ENCODE measurements around the gene ARHGDIA.

The ARHGDIA gene

GRCh38 chr17:81845361-81845760, 25.8 kb downstream of the ARHGDIA start:
- in situ Hi-C loops (cut with MboI; ENCODE audit: low pct_unique_long_range_greater_than_20kb, low sequenced_read_pairs, unreplicated experiment): no loop called here
- DNase-seq (ENCODE audit: low spot score): no peak
- TF ChIP-seq CTCF (IDR thresholded peaks at IDR 0.05; ENCODE audit: extremely low read depth, insufficient read depth, missing control alignments): no peak

GRCh38 chr17:81844887-81845286, 26.2 kb downstream of the ARHGDIA start:
- in situ Hi-C loops (cut with MboI; ENCODE audit: low pct_unique_long_range_greater_than_20kb, low sequenced_read_pairs, unreplicated experiment): no loop called here
- DNase-seq (ENCODE audit: low spot score): no peak
- TF ChIP-seq CTCF (IDR thresholded peaks at IDR 0.05; ENCODE audit: extremely low read depth, insufficient read depth, missing control alignments): no peak

- no peak for DNase-seq (ENCODE audit: low spot score)
- TF ChIP-seq CTCF (IDR thresholded peaks at IDR 0.05; ENCODE audit: extremely low read depth, insufficient read depth, missing control alignments): no peak
- in situ Hi-C loops (cut with MboI; ENCODE audit: low pct_unique_long_range_greater_than_20kb, low sequenced_read_pairs, unreplicated experiment): no loop called here
These were observed 26.7 kb downstream of the ARHGDIA start for GRCh38 chr17:81844327-81844851.

GRCh38 chr17:81843713-81844326, 27.3 kb downstream of the ARHGDIA start:
- no peak for TF ChIP-seq CTCF (IDR thresholded peaks at IDR 0.05; ENCODE audit: extremely low read depth, insufficient read depth, missing control alignments)
- no peak for DNase-seq (ENCODE audit: low spot score)
- in situ Hi-C loops (cut with MboI; ENCODE audit: low pct_unique_long_range_greater_than_20kb, low sequenced_read_pairs, unreplicated experiment): no loop called here

GRCh38 chr17:81842725-81843504, 28.2 kb downstream of the ARHGDIA start:
- in situ Hi-C loops (cut with MboI; ENCODE audit: low pct_unique_long_range_greater_than_20kb, low sequenced_read_pairs, unreplicated experiment): no loop called here
- TF ChIP-seq CTCF (IDR thresholded peaks at IDR 0.05; ENCODE audit: extremely low read depth, insufficient read depth, missing control alignments): no peak
- DNase-seq (ENCODE audit: low spot score): no peak

GRCh38 chr17:81842378-81842724, 28.8 kb downstream of the ARHGDIA start:
- no peak for TF ChIP-seq CTCF (IDR thresholded peaks at IDR 0.05; ENCODE audit: extremely low read depth, insufficient read depth, missing control alignments)
- no peak for DNase-seq (ENCODE audit: low spot score)
- in situ Hi-C loops (cut with MboI; ENCODE audit: low pct_unique_long_range_greater_than_20kb, low sequenced_read_pairs, unreplicated experiment): no loop called here

All from GM13977 (cell line).